ENCODE data around the gene AMBP. TPM values are rescaled to one million over a fixed set of nuclear protein-coding genes. Genes with fewer than 3 reads are reported as not detected.

AMBP gene
- total and polyA plus RNA-seq, 4 donors = 0.47 to 3.7 (median 1.6) TPM

DNA sequence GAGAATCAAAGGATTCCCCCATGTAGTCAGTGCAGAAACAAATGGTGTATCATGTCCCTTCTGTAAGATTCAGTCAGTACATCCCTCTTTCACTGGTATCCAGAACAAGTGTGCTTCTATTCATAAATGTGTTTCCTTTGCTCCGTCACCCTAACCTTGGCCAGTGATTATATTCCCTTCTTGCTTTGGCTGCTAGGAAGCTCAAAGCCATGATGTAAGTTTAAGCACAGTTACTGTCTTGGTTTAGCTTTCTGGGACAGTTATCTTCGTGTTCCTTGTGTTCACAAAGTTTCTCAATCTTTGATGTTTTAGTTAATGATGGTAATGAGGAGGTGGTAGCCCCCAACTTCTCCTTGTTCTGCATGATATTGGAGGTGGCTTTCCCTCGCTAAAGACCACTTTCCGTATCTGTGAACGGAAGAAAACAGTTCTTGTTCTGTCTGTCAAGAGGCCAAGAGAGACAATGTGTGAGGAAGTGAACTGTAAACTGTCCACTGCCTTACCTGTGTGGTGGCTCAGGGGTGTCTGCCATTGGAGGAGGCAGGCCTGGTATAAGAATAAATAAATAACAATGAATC lies 2.2 kb upstream of the AMBP start:
- Histone ChIP-seq H3K9me3 (ENCODE audit: control insufficient read depth in 4 of 4, insufficient read depth in 3 of 4, low read length in 3 of 4) (no peaks in the 10 kb centered on the region), H3K4me3 (no peak overlapping the region), H3K27ac (ENCODE audit: low read depth in 1 of 2, low read length in 1 of 2) (peak overlapping the region in 1 of 2 donors; percentile 18), H3K9ac (ENCODE audit: insufficient read depth in 1 of 2, low read length in 2 of 2) (no peak overlapping the region), H3K4me1 (ENCODE audit: control insufficient read depth in 5 of 5, insufficient read depth in 5 of 5, low read length in 5 of 5) (peaks cover 0 to 20% (median 4%) of the 10 kb centered on the region in 5 donors), H3K36me3 (ENCODE audit: control insufficient read depth in 4 of 4, insufficient read depth in 4 of 4, low read length in 4 of 4) (no peaks in the 10 kb centered on the region), H3K27me3 (ENCODE audit: control insufficient read depth in 3 of 3, insufficient read depth in 3 of 3, low read length in 2 of 3) (no peaks in the 10 kb centered on the region)
- DNase-seq (no peak), ATAC-seq (ENCODE audit: insufficient read depth, low FRiP score) (no peak)
- 74 to 75% methylated on average over 5 of the region's 5 CpGs for WGBS, 2 donors
- TF ChIP-seq, protein P1, sequence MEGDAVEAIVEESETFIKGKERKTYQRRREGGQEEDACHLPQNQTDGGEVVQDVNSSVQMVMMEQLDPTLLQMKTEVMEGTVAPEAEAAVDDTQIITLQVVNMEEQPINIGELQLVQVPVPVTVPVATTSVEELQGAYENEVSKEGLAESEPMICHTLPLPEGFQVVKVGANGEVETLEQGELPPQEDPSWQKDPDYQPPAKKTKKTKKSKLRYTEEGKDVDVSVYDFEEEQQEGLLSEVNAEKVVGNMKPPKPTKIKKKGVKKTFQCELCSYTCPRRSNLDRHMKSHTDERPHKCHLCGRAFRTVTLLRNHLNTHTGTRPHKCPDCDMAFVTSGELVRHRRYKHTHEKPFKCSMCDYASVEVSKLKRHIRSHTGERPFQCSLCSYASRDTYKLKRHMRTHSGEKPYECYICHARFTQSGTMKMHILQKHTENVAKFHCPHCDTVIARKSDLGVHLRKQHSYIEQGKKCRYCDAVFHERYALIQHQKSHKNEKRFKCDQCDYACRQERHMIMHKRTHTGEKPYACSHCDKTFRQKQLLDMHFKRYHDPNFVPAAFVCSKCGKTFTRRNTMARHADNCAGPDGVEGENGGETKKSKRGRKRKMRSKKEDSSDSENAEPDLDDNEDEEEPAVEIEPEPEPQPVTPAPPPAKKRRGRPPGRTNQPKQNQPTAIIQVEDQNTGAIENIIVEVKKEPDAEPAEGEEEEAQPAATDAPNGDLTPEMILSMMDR (IDR thresholded peaks at IDR 0.05; ENCODE audit: control extremely low read depth, extremely low read depth) = no peak

- Histone ChIP-seq H3K36me3 (ENCODE audit: control insufficient read depth in 4 of 4, insufficient read depth in 4 of 4, low read length in 4 of 4) (no peaks in the 10 kb centered on the region), H3K27ac (ENCODE audit: low read depth in 1 of 2, low read length in 1 of 2) (no peak overlapping the region), H3K27me3 (ENCODE audit: control insufficient read depth in 3 of 3, insufficient read depth in 3 of 3, low read length in 2 of 3) (peaks cover 0 to 2% (median 0%) of the 10 kb centered on the region in 3 donors), H3K9ac (ENCODE audit: insufficient read depth in 1 of 2, low read length in 2 of 2) (no peak overlapping the region), H3K4me1 (ENCODE audit: control insufficient read depth in 5 of 5, insufficient read depth in 5 of 5, low read length in 5 of 5) (peaks cover 0 to 20% (median 4%) of the 10 kb centered on the region in 5 donors), H3K9me3 (ENCODE audit: control insufficient read depth in 4 of 4, insufficient read depth in 3 of 4, low read length in 3 of 4) (no peaks in the 10 kb centered on the region), H3K4me3 (no peak overlapping the region)
- 74 to 82% methylated on average over 7 of the region's 7 CpGs for WGBS, 2 donors
- DNase-seq = no peak
- no peak for ATAC-seq (ENCODE audit: insufficient read depth, low FRiP score)
- TF ChIP-seq, protein P1 (IDR thresholded peaks at IDR 0.05; ENCODE audit: control extremely low read depth, extremely low read depth) = no peak
Measured at GRCh38 chr9:114078781-114079156, 669 bp upstream of the AMBP start.

DNA sequence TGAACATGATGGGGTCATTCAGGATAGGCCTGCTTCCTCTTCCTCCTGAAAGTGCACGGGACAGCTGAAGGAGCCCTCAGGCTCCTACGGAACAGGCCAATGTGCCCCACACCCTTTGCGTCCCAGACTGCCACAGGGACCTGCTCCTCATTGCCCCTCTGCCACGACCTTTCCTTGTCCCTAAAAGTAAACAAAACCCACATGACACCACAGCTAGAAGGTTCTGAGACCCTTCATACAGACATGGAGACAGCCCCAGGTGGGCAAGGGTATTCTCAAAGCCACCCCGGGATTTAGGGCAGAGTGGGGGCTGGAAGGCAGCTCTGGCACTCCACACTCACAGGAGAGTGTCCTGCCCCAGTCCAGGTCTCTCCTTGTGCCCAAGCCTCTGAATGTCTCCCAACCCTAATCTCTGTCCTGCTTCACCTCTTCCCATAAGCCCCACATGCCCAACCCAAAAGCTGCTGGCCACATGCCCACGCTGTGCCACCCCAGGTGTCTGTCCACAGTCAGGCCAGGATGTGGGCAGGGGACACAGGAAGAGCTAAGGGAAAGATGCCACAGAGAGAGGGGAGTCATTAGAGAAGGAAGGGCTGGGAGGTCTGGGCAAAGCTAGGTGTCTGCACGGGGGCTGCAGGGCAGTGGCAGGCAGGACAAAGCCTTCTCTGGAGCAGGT lies 800 bp downstream of the AMBP start:
- no peaks in the 10 kb centered on the region for H3K36me3 ChIP-seq (ENCODE audit: control insufficient read depth in 4 of 4, insufficient read depth in 4 of 4, low read length in 4 of 4)
- no peak for DNase-seq
- no peak overlapping the region for H3K4me3 ChIP-seq
- TF ChIP-seq, protein P1 (IDR thresholded peaks at IDR 0.05; ENCODE audit: control extremely low read depth, extremely low read depth) = no peak
- 52 to 57% methylated on average over 7 of the region's 7 CpGs for WGBS, 2 donors
- peaks cover 0 to 2% (median 0%) of the 10 kb centered on the region in 3 donors for H3K27me3 ChIP-seq (ENCODE audit: control insufficient read depth in 3 of 3, insufficient read depth in 3 of 3, low read length in 2 of 3)
- H3K4me1 ChIP-seq (ENCODE audit: control insufficient read depth in 5 of 5, insufficient read depth in 5 of 5, low read length in 5 of 5) = peaks cover 0 to 20% (median 4%) of the 10 kb centered on the region in 5 donors
- no peak overlapping the region for H3K27ac ChIP-seq (ENCODE audit: low read depth in 1 of 2, low read length in 1 of 2)
- H3K9ac ChIP-seq (ENCODE audit: insufficient read depth in 1 of 2, low read length in 2 of 2) = no peak overlapping the region
- ATAC-seq (ENCODE audit: insufficient read depth, low FRiP score) = no peak
- H3K9me3 ChIP-seq (ENCODE audit: control insufficient read depth in 4 of 4, insufficient read depth in 3 of 4, low read length in 3 of 4) = no peaks in the 10 kb centered on the region
